RWPE2 (cell line): ENCODE results near the gene SH3BP1.

Experiments
- ATAC-seq: fragments of 200-7000 bp; cut with Tn5 transposase; 3 replicates; pipeline ENCODE4 v1.9.1; 2021; ENCODE audit warnings: low read depth
- DNase-seq: peaks from one replicate; pipeline ENCODE4 v3.0.0-alpha.2; 2020; ENCODE audit warnings: low spot score
- H3K27ac ChIP-seq: fragments of 450-650 bp; 2 replicates; pipeline ENCODE4 v1.5.1; 2017; ENCODE audit warnings: mild to moderate bottlenecking; ENCODE audit not compliant: poor library complexity, severe bottlenecking
- H3K27me3 ChIP-seq: fragments of 250-450 bp; sonication (Bioruptor Pico); 2 replicates; pipeline ENCODE4 v1.5.1; 2021; ENCODE audit warnings: mild to moderate bottlenecking, moderate library complexity; ENCODE audit not compliant: insufficient read depth, poor library complexity, severe bottlenecking
- H3K36me3 ChIP-seq: fragments of 250-450 bp; sonication (Bioruptor Pico); 2 replicates; pipeline ENCODE4 v1.5.1; 2020; ENCODE audit warnings: low read depth, mild to moderate bottlenecking, moderate library complexity
- H3K4me1 ChIP-seq: fragments of 250-450 bp; sonication (Bioruptor Pico); 2 replicates; pipeline ENCODE4 v1.5.1; 2021; ENCODE audit warnings: mild to moderate bottlenecking, moderate library complexity; ENCODE audit not compliant: insufficient read depth, poor library complexity, severe bottlenecking
- H3K4me3 ChIP-seq: fragments of 250-450 bp; sonication (Bioruptor Pico); 2 replicates; pipeline ENCODE4 v1.5.1; 2021; ENCODE audit warnings: mild to moderate bottlenecking, moderate library complexity; ENCODE audit not compliant: severe bottlenecking
- H3K9me3 ChIP-seq: fragments of 250-450 bp; sonication (Bioruptor Pico); 2 replicates; pipeline ENCODE4 v1.5.1; 2021; ENCODE audit warnings: mild to moderate bottlenecking, moderate library complexity; ENCODE audit not compliant: severe bottlenecking
- TF ChIP-seq, protein P1 (sequence below): fragments of 450-650 bp; IDR thresholded peaks from one replicate; pipeline ENCODE4 v1.5.1; 2017; ENCODE audit warnings: mild to moderate bottlenecking, moderate library complexity; ENCODE audit not compliant: poor library complexity, severe bottlenecking

Gene SH3BP1

DNA sequence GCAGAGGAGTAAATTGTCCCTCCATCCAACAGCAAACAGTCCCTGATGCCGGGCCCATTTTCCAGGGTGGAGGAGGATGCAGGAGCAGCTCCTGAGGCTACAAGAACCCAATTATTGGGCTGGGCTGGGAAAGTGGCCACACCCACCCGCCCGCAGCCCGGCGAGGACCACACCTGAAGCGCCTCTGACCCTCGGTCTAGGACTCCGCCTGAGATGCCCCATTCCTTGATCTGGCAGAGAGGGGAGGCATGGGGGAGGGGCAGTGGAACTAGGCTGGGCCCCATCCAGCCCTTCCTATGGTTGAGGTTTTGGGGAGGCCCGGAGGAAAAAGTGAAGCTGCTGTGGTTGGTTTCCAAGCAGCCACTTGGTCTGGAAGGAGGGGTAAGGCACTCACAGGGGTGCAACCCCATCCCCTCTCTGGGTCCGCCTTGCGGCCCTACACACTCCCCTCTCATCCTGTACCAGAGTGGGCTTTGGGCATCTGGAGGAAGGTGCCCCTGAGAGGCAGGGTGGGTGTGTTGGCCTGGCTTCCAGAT is 33.5 kb downstream of the SH3BP1 start:
- H3K36me3 ChIP-seq: peaks cover 15% of the 10 kb centered on the region
- H3K27ac ChIP-seq: no peak overlapping the region
- no peaks in the 10 kb centered on the region for H3K9me3 ChIP-seq
- TF ChIP-seq, protein P1, sequence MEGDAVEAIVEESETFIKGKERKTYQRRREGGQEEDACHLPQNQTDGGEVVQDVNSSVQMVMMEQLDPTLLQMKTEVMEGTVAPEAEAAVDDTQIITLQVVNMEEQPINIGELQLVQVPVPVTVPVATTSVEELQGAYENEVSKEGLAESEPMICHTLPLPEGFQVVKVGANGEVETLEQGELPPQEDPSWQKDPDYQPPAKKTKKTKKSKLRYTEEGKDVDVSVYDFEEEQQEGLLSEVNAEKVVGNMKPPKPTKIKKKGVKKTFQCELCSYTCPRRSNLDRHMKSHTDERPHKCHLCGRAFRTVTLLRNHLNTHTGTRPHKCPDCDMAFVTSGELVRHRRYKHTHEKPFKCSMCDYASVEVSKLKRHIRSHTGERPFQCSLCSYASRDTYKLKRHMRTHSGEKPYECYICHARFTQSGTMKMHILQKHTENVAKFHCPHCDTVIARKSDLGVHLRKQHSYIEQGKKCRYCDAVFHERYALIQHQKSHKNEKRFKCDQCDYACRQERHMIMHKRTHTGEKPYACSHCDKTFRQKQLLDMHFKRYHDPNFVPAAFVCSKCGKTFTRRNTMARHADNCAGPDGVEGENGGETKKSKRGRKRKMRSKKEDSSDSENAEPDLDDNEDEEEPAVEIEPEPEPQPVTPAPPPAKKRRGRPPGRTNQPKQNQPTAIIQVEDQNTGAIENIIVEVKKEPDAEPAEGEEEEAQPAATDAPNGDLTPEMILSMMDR: no peak
- no peak for DNase-seq
- H3K4me1 ChIP-seq: peaks cover 12% of the 10 kb centered on the region
- no peak overlapping the region for H3K4me3 ChIP-seq
- ATAC-seq: no peak
- H3K27me3 ChIP-seq: no peaks in the 10 kb centered on the region

DNA sequence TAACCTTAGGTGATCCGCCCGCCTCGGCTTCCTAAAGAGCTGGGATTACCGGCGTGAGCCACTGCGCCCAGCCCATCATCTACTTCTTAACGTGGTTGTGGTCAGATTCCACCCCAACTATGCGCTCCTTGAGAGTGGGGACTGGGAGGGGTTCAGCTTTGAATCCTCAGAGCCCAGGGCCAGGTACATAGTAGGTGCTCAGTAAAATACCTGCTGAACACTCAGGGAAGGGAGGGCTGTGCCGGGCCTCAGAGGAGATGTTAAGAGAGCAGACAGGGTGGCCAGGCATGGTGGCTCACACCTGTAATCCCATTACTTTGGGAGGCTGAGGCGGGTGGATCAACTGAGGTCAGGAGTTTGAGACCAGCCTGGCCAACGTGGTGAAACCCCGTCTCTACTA is 34.8 kb downstream of the SH3BP1 start:
- Histone ChIP-seq H3K9me3 (no peaks in the 10 kb centered on the region), H3K36me3 (peaks cover 26% of the 10 kb centered on the region), H3K4me1 (peaks cover 13% of the 10 kb centered on the region), H3K4me3 (no peak overlapping the region), H3K27me3 (no peaks in the 10 kb centered on the region), H3K27ac (peak overlapping the region; percentile 93)
- no peak for ATAC-seq
- TF ChIP-seq, protein P1: no peak
- DNase-seq: no peak

DNA sequence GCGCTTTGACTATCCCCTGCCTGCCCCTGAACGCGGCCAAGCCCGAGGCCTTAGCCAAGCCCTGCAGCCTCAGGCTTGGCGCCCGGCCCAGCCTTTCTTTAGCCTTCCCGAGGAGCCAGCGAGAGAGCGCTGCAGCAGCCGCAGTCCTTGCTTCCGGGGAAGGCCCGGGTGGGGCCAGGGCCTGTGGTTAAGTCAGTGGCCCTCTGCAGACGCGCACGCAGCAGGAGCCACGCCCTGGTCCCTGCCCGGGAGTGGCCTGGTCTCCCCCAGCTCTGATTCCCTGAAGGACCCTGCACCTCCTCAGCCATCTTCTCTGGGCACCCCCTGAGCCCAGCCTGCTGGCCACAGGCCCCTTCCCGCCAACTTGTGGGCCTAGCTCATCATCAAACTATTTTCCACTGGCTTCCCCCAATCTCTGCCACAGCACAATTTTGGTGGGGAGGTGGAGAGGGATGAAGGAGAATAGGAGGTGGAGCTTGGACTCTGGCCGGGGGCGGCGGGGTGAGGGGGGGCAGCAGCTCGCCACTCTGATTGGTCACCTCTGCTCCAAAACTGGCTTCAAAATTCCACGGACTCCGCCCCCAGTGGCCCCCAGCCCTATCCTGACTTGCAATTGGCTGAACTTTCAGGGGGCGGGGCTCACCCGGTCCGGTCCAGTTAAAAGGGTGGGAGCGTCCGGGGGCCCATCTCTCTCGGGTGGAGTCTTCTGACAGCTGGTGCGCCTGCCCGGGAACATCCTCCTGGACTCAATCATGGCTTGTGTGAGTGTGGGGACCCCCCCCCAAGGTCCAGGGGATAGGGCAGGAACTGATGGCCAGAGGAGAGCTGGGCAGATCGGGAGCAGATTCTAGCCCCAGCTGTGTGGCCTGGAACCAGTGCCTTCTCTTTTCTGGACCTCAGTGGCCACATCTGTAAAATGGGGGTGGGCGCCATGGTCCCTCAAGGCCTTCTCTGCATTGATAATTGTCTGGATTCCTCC is 35.8 kb downstream of the SH3BP1 start, which contains the start of gene LGALS1:
LGALS1 (plus strand) TSS at position 686 of the 979 bp plus-strand sequence; CDS start at position 753, 67 bp downstream.
- no peaks in the 10 kb centered on the region for H3K9me3 ChIP-seq
- peaks cover 34% of the 10 kb centered on the region for H3K36me3 ChIP-seq
- peak within 1 kb of the TSS; percentile 93 for H3K27ac ChIP-seq
- DNase-seq (peak; percentile 97), ATAC-seq (peak; percentile 75)
- peaks cover 13% of the 10 kb centered on the region for H3K4me1 ChIP-seq
- peak within 1 kb of the TSS; percentile 63 for H3K4me3 ChIP-seq
- no peaks in the 10 kb centered on the region for H3K27me3 ChIP-seq
- TF ChIP-seq, protein P1: no peak

DNA sequence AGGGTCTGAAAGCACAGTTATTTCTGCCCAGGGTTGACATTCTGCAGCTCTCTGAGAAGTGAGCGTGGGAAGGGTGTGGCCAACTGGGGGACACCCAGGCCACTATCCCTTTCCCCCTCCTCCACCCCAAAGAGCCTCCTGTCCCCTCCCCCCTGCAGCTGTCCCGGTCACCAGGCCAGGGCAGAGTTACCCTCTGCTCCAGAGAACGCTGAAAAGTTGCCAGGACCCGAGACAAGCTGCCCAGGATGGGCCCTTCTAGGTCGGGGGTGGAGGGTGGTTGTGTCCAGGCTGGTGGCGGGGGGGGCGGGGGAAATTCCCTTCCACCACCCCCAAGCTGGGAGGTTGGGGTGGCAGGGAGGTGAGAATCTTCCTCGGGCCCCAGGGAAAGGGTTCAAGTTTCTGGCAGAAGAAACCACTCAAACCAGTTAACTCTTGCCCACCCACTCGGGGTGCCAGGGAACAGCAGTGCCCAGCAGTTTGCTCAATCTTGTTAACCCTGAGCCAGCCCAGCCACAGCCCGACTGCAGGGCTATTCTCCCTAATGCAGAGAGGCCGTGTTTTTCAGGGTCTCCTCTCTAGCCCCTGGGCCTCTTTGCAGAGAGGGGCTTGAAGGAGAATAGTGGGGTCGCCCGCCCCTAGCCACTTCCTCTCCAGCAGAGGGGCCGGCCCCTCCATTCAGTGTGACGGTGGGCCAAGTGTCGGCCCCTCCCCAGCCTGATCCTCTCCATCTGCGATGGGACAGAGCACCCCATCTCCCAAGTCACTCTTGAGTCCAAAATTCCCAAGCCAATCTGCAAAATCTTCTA is 36.7 kb downstream of the SH3BP1 start:
- TF ChIP-seq, protein P1: no peak
- ATAC-seq (no peak), DNase-seq (no peak)
- Histone ChIP-seq H3K4me3 (peak overlapping the region; percentile 63), H3K27me3 (no peaks in the 10 kb centered on the region), H3K9me3 (no peaks in the 10 kb centered on the region), H3K4me1 (peaks cover 15% of the 10 kb centered on the region), H3K36me3 (peaks cover 34% of the 10 kb centered on the region), H3K27ac (peak overlapping the region; percentile 93)
